HG03045 (cell line): Measurements from ENCODE around the gene CENPB.
"Not testable (repeated sequence)": the region's sequence is repeated elsewhere in the genome, so short reads cannot be mapped to it uniquely, and the experiment has no call there.

ENCODE experiments used
- ATAC-seq: cut with Tn5 transposase; IDR thresholded peaks from one replicate; pipeline ENCODE4 v1.9.1; 2021; ENCODE audit warnings: mild to moderate bottlenecking, moderate library complexity; ENCODE audit not compliant: unreplicated experiment

The CENPB gene

DNA sequence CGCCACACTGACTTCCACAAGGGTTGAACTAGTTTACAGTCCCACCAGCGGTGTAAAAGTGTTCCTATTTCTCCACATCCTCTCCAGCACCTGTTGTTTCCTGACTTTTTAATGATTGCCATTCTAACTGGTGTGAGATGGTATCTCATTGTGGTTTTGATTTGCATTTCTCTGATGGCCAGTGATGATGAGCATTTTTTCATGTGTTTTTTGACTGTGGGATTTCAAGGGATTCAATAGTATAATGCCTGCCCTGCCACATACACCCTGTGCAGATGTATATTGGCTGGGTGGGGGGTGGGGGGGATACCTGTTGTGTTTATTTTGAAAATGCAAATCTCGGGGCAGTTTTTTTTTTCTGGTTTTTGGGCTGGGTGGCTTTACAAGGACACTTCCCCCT, 7.6 kb upstream of the CENPB start:
- ATAC-seq: not testable (repeated sequence)

DNA sequence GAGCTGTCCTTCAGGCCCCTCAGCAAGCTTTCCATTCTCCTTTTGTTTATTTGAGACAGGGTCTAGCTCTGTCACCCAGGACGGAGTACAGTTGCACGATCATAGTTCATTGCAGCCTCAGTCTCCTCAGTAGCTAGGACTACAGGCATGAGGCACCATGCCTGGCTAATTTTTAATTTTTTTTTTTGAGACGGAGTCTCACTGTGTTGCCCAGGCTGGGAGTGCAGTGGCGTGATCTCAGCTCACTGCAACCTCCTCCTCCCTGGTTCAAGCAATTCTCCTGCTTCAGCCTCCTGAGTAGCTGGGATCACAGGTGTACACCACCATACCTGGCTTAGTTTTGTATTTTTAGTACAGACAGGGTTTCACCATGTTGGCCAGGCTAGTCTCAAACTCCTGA, 2.7 kb upstream of the CENPB start:
- not testable (repeated sequence) for ATAC-seq

DNA sequence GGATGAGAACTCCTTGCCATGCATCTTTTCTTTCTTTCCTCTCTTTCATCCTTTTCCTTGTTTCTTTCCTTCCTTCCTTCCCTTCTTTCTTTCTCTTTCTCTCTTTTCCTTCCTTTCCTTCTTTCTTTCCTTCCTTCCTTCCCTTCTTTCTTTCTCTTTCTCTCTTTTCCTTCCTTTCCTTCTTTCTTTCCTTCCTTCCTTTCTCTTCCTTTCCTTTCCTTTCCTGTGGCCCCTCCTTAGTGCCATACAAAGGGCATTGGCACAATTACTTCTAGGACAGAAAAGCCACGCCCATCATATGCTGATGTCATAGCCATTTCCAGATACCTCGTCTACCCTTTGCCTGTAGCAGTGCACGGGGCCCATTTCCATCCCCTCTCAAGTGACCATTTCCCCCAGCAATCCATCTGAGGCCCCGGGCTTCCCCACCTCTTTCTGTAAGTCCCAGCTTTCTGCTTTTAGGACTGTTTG, 2.2 kb upstream of the CENPB start:
- ATAC-seq: no peak

DNA sequence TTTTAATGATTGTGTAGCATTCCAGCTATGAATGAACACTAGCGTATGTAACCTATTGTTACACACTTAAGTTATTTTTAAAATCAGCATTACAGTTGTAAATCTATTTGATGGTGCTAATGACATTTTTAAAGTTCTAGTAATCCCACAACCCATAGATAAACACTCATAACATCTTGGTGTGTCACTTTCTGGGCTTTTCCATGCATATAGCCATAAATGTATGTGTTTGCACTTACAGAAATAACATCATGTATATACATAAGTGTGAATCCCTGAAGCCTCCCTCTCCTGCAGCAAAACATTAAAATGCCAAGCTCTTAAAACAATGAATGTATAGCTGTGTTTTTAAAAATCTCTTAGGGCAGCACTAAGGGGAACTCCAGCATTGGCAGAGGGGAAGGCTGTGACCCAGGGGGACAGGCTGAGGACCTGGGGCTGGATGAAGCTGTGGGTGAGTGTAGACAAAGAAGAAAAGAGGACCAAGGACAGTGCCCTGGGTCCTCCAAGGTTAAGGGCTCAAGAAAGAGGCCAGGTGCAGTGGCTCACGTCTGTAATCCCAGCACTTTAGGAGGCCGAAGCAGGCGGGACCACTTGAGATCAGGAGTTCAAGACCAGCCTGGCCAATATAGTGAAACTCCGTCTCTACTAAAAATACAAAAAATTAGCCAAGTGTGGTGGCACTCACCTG, 929 bp upstream of the CENPB start:
- ATAC-seq: no peak

DNA sequence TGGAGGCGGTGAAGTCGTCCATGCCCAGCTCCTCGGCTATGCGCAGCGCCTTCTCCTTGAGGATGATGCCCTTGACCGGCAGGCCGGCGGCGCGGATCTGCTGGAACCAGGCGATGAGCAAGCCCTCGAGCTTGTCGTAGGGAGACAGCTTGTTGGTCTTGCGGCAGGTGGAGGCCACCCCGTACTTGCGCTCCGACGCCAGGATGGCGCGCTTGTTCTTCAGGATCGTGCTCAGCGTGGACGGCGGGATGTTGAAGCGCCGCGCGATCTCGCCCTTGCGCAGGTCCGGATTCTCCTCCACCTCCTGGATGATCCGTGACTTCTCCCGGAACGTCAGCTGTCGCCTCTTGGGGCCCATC, 435 bp downstream of the CENPB start:
- ATAC-seq: peak; percentile 19

DNA sequence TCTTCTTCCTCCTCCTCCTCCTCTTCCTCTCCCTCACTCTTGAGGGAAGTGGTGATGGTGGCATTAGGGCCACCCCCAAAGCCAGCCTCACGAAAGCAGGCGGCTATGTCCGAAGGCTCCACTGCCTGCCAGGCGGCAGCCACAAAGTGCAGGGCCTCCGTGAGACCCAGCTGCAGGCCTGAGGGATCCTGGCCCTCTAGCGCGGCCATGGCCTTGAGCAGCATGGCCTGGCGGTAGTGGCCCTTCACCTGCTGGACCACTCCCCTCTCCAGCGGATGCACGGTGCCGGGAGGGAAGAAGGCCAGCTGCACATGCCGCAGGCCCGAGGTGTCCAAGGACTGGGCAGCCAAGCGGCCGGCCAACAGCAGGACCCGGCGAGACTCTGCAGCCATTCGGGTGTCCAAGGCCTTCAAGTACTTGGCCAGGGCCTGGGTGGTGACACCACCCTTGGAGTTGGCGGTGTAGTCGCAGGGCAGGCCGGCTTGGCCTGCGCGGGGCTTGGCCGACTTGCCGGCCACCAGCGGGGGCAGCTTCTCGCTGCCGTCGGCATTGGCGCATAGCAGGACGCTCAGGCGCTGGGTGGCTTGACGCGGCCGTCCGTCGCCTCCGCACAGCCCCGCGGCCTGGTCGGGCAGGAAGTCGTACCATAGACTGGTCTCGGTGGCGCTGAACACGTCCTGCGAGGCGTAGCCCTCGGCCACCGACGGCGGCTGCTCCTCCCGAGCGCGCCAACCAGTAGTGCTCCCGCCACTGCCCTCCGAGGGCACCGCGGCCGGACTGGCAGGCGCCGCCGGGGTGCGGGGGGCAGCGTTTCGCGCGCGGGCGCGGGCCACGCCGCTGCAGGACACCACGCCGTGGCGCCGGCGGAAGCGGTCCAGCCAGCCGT, 1.1 kb downstream of the CENPB start:
- ATAC-seq: no peak

DNA sequence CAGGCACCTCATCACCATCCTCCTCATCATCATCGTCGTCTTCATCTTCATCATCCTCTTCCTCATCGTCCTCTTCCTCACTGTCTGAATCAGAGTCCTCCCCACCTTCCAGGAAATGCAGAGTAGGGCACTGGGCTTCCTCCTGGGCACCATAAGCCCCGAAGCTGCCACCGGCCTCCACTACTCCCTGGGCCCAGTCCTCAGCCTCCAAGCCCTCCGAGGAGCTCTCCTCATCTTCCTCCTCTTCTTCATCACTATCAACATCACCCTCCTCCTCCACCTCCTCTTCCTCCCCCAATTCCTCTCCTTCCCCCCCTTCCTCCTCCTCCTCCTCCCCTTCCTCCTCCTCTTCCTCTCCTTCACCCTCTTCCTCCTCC, 1.7 kb downstream of the CENPB start:
- no peak for ATAC-seq

DNA sequence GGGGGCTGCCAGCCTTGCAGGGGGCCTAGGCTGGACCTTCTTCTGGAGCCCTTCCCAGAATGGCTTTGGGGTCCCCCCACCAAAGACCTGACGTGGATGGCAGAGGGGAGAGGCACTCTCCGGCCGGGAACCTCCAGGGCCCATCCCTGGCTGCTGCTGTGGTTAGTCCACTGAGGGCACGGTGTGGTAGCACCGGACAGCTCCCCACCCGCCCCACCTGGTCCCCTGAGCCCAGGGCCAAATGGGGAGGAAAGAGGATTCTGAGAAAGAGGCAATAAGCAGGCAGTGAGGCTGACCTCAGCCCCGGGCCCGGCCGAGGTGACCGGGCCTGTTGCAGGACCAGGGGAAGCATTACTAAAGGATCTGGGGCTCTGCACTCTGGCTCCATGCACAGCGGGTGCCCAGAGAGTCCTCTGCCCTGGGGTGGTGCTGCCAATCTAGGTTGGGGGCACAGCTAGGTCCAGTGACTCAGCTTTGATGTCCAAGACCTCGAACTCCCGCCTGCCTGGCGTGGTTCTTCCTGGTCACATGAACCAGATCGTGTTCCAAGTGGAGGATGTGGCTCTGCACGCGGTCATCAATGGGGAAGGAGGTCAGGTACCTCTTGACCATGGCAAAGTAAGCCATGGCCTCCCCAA, 2.2 kb downstream of the CENPB start:
- ATAC-seq: no peak

DNA sequence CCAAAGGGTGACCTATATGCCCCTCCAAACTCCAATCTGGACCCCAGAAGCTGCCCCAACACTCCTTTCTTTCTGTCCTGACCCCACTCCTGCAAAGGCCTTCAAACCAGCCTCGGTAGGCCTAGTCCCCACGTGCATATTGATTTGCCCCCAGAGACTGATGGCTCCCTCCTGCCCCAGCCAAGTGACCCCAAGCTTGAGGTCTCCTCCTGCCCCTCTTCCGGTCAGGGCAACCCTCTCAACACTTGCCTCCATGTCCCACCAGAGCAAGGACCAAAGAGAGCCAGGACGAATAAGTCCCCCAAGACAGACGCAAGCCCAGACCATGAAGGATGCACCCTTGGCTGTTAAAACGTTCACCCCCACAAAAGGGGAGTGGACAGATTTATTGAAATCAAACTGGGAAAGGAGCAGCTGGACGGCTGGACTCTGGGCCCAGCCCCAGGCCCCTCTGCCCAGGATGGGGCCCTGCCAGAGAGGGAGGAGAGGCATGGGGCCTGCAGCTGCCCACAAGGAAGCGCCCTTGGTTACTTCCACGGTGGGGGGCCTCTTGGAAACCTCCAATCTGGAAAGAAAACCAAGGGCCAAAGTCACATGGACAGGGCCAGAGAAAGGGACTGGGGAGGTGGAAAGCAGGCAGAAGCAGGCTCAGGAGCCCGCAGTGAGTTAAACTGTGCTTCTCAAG, 2.9 kb downstream of the CENPB start:
- ATAC-seq: no peak

DNA sequence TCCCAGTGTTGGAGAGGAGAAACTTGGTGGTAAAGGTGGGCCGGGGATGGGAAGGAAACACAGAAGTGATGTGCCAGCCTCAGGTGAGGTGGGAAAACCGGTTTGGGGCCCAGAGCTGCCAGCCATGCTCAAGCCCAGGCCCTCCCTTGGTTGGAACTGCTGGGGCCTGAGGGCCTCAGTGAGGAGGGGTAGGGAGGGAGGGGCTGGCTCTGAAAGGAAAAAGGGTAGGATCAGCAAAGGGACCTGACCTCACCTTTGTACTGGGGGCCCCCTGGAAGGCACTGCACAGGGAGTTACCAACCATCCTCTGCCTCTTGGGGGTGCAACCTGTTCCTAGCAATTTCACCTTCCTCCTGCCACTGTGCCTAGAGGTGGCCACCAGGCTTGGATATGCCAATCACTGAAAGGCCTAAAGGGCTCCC, 3.5 kb downstream of the CENPB start:
- ATAC-seq: no peak

DNA sequence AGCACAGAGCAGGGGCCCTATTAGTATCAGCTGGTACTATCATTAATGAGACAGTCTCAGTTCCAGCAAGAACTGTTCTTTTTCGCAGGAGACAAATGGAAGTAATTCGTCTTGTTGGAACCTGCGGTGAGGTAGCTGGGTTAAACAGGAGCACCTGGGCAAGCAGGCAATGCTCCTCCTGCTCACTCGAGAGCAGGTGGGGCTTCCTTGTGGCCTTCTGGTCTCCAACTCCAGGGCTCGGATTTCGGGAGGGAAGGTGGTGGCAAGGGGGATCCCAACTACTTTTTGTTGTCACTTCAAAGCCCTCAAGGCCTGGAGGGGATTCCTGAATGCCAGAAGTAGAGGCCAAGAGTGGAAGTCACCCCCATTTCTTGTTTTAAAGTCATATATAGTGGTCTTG, 3.9 kb downstream of the CENPB start:
- no peak for ATAC-seq

DNA sequence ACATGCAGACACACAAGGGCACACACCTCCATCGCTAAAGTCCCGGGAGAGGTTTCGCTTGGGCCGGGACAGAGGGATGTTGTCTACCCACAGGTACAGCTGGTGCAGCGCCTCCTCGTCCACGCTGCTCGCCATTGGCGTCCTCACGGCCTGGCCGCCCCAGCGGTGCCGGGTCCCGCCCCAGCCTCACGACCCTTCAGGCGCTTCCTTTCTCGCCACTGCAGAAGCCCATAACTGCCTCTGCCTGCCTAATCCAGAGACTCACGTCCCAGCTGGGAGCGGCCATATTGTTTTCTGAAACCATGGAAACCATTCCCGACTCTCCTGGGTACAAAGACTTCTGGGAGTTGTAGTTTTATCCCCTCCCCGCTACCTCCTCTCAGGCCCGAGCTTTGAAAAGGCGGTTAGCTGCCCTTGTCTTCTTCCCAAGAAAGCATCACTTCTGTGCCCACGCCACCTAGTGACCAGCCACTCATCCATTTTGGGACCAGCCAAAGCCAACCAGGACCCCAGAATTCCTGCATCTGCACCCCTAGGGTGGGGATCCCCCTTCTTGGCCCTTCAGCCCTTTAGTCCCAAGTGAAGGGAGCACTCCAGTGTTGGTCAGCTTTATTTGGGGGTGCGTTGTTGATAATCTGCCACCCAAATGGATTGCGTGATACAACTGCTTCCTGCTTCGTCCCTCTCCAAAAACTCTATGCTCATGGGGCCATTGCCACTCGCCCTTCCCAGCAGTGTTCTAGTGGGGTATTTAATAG, 5.2 kb downstream of the CENPB start, which contains the start of gene SPEF1:
TSS of gene SPEF1 (minus strand) at position 296 of the 758 bp plus-strand sequence. CDS start at position 135, 161 bp downstream.
- ATAC-seq: peak; percentile 45

DNA sequence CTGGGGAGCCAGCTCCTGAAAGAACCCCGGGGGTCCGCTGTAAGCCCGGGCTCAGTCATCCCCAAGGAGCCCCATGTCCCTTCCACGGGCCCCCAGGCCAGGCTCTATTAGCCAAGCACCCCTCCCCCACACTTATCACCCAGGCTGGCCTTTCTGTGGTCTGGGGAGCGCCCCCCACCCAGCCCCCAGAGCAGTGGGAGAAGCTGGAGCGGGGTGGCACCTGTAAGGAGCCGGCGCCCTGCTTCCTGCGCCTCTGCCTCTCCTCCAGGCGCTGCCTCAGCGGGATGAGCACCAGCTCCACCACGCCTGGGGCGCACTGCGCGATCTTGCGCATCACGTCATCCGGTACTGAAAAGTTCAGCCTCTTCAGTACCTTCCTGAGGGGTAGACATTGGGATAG, 7.6 kb downstream of the CENPB start:
- ATAC-seq: no peak

DNA sequence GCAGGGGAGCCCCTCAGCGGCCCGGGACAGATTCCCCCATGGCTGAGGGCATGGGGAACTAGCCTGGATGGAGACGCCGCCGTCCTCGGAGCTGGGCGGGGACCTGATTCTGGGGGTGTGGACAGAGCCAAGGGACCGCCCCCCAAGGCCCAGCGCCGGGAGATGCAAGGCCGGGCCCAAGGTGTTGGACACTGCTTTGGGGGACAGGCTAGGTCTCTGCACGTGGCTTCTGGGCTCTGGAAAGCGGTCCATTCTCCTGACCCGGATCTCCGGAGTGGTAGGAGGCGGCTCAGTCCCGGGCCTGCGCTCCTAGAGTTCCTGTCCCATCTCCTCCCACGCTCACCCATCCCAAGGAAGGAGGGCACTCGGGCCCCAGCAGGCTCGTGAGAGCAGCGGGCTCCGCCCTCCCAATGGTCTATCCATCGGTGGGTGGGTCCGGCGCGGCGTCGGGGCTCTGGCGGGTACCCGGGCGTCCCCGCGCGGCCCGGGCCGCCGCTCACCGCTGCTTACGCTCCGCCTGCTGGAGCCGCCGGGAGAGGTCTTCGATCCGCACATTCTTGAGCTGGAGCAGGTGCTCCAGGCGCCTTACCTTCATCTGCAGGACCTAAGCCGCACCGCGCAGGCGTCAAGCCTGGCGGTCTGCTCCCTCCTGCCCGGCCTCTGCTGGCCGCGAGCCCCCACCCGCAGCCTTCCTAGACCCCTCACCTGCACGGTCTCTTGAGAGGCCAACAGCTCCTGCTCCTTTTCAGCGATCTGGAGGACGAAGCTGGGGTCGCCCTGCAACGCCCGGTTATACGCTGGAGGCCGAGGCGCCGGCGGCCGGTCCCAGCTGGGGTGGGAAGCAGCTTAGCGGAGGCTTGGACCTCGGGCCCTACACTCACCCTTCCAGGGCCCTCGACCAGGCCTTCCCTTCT, 8.6 kb downstream of the CENPB start:
- no peak for ATAC-seq

DNA sequence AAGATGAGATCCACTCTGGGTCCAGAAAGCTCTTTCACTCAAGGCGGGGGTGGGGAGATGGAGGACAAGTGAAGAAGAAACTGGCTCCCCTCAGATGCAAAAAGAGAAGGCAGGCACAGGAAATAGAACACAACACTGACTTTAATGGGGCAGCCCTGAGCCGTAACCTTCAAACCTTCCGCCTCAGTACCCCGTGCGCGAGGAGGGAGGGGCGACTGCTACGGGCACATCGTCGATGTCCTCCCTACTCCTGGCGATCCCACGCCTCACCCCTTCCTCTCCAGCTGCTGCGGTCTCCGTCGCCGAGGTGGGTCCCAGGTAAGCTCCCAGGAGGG, 9.2 kb downstream of the CENPB start:
- no peak for ATAC-seq

DNA sequence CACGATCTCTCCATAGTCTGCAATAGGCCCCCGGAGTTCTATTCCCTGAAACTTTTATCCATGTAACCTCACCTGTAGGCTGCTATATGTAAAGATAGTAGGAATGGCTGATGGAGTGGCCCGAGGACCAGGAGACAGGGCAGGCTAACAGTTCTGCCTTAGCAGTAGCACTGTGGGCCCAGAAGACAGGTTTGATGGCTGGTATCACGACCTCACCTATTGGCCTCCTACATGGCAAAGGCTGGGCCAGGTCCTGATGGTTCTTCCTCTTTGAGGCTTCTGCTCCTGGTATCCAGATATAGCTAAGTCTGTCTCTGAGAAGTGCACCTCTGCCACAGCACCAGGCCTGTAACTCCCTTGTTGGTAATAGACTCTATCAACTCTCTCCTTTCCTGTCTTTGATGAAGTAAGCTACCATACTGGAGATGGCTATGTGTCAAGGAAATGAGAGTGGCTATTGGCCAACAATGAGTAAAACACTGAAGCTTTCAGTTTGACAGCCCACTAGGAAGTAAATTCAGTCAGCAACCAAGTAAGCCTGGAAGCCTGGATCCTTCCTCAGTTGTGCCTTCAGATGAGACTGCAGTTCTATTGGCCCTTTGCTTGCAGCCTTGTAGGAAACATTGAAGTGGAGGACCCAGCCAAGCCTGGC, 11.0 kb downstream of the CENPB start:
- ATAC-seq: no peak

DNA sequence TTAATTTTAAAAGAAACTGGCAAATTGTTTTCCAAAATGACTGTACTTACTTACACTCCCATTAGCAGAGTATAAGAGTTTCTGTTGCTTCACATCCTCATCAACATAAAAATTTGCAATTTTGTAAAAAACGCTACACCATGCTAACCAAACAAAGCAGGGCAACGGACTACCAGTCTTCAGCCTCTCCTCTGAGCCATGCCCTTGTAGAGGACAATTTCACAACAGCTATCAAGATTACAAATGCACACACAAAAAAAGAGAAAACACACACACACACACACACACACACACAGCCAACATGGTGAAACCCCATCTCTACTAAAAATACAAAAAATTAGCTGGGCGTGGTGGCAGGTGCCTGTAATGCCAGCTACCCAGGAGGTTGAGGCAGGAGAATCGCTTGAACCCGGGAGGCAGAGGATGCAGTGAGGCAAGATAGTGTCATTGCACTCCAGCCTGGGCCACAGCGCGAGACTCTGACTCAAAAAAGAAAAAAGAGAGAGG, 14.9 kb downstream of the CENPB start:
- ATAC-seq: no peak

DNA sequence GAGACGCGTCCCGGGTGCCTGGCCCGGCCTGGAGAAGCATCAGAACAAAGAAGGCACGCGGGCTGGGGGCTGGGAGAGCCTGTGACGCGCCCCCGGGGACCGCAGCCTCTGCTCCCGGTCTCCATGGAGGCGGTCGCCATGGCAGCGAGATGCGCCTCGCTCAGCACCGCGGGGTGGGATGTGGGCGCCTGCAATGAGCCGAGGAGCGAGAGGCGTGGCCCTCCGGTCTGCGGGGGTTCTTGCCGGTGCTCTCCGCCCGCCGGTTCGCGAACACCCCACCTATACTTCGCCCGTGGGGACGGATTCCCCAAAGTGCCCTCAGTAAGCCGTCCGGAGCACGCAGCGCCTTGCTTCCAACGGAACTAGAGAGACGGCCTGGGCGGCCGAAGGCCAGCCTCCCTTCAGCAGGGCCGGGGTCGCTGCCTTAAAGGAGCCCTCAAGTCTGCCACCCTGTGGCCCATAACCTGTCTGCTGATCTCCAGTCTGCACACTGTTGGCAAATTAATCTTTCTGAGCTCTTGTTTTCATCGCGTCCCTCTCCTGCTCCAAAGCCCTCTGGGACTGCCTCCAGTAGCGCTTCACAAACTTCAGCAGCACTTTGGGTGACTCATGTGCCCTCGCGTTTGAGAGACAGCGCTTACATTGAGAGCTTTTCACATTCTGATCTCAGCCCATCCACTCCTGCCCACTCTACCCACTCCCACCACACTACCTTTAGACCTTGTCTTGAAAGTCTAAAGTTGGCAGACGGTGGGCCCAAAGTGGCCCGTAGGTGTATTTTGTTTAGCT, 18.0 kb downstream of the CENPB start:
- peak; percentile 32 for ATAC-seq
